BLaER1 treated with 17β-estradiol and CSF1 and Interleukin-3, amounts not matched to agents 10 nM and 100 nM (cell line): ENCODE measurements around the gene FKRP.
"Not testable (repeated sequence)": the region's sequence is repeated elsewhere in the genome, so short reads cannot be mapped to it uniquely, and the experiment has no call there.

Source experiments
- H3K27ac ChIP-seq, 11 experiments: shearing (Covaris generic); formaldehyde crosslinking; 2 replicates each; pipeline ENCODE4 v1.8.1; 2022
- H3K27me3 ChIP-seq, 11 experiments: shearing (Covaris generic); formaldehyde crosslinking; 2 replicates each; pipeline ENCODE4 v1.8.1; 2022
- H3K36me3 ChIP-seq, 11 experiments: shearing (Covaris generic); formaldehyde crosslinking; 2 replicates each; pipeline ENCODE4 v1.8.1; 2022
- H3K4me1 ChIP-seq, 10 experiments: shearing (Covaris generic); formaldehyde crosslinking; 2 replicates each; pipeline ENCODE4 v1.8.1; 2022
- H3K4me2 ChIP-seq, 11 experiments: shearing (Covaris generic); formaldehyde crosslinking; 2 replicates each; pipeline ENCODE4 v1.8.1; 2022
- H3K4me3 ChIP-seq, 10 experiments: shearing (Covaris generic); formaldehyde crosslinking; 2 replicates each; pipeline ENCODE4 v1.8.1; 2022
- H3K9ac ChIP-seq, 11 experiments: shearing (Covaris generic); formaldehyde crosslinking; 2 replicates each; pipeline ENCODE4 v1.8.1; 2022
- H3K9me3 ChIP-seq, 11 experiments: shearing (Covaris generic); formaldehyde crosslinking; replicated peaks in 1 of 11; 2 replicates each; pipeline ENCODE4 v1.8.1; 2022
- H4K20me1 ChIP-seq, 11 experiments: shearing (Covaris generic); formaldehyde crosslinking; 2 replicates each; pipeline ENCODE4 v1.8.1; 2022
- Cebpa-rat ChIP-seq, 11 experiments: shearing (Covaris generic); IDR thresholded peaks; 2 replicates each; pipeline ENCODE4 v1.8.1; 2022

Gene FKRP

DNA sequence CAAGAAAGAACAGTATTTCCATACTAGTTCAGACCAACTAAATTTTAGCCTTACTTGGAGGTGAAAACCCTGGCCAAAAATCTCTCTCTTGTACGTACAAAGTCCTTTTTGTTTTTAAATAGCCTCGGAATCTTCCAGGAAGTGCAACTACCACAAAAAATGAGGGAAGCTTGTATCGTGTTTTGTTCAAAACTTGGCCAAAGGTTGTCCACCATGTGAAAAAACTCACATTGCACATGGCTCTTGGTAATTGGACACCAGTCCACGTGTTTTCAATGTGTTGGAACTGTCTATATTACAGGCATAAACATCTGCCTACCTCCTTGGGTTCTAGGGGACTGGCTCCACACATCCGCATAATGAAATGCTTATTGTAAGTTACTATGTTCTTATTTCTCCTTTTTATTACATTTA lies 15.6 kb downstream of the FKRP start:
- no peak overlapping the region for H3K4me3 ChIP-seq
- no peaks in the 10 kb centered on the region for H3K9me3 ChIP-seq
- H3K9ac ChIP-seq, result no peak overlapping the region
- no peaks in the 10 kb centered on the region for H3K27me3 ChIP-seq
- H3K27ac ChIP-seq, result peak overlapping the region in 1 of 11 experiments; percentile 13; a peak in 1 of 22 replicates
- TF ChIP-seq Cebpa-rat (IDR thresholded peaks at IDR 0.05), result no peak
- peaks cover 19 to 51% (median 35%) of the 10 kb centered on the region in 10 experiments; a peak in 18 of 20 replicates for H3K4me1 ChIP-seq
- H4K20me1 ChIP-seq, result peaks cover 0 to 18% (median 7%) of the 10 kb centered on the region in 11 experiments; a peak in 8 of 22 replicates
- peak overlapping the region in 5 of 11 experiments; percentile 12 to 44 (median 33); a peak in 7 of 22 replicates for H3K4me2 ChIP-seq
- peaks cover 0 to 21% (median 7%) of the 10 kb centered on the region in 11 experiments; a peak in 16 of 22 replicates for H3K36me3 ChIP-seq

DNA sequence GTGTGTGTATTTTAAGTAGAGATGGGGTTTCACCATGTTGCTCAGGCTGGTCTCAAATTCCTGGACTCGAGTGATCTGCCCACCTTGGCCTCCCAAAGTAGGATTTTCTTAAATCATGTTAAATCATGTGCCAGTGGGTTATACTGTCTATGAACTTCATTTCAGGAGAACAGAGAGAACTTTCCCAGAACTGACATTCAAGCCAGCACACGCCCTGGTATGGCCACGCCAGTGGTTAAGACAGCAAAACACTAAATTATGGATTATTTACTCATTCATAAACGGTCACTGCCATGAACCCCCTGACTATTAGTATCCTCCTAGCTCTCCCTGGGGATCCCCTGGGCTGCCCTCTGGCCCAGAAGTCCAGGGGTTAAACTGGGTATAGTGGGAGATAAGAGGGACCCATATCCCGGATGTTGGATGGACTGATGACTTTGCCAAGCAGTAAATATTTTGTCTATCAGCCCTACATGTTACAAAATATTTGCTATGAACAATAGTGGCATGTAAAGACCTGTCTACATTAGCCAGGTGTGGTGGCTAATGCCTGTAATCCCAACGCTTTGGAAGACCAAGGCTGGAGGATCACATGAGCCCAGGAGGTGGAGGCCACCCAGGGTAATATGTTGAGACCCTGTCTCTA lies 16.5 kb downstream of the FKRP start:
- peaks cover 0 to 13% (median 4%) of the 10 kb centered on the region in 11 experiments; a peak in 7 of 22 replicates for H3K36me3 ChIP-seq
- H3K4me2 ChIP-seq, result no peak overlapping the region
- no peak overlapping the region for H3K27ac ChIP-seq
- H4K20me1 ChIP-seq, result peaks cover 0 to 9% (median 5%) of the 10 kb centered on the region in 11 experiments; a peak in 8 of 22 replicates
- no peaks in the 10 kb centered on the region for H3K9me3 ChIP-seq
- no peak overlapping the region for H3K4me3 ChIP-seq
- no peaks in the 10 kb centered on the region for H3K27me3 ChIP-seq
- H3K4me1 ChIP-seq, result peaks cover 11 to 43% (median 25%) of the 10 kb centered on the region in 10 experiments; a peak in 18 of 20 replicates
- H3K9ac ChIP-seq, result no peak overlapping the region
- TF ChIP-seq Cebpa-rat (IDR thresholded peaks at IDR 0.05), result no peak

DNA sequence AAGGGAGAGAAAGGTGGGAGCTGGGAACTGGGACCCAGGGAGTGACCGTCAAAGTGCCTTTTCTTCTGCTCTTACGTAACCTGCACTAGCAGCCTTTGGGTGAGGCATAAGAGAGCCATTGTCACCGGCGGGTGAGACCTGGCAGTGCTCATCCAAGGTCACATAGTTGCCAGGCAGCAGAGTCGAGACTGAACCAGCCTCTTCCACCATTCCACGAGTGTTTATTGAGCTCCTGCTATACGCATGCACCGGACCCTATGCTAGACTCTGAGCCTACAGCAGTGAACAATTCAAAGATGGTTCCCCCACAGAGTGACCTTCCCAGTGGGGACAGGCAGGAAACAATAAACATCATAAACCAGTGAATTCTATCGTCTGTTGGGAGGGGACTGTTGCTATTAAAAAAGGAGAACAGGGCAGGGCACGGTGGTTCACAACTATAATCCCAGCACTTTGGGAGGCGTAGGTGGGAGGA lies 19.0 kb downstream of the FKRP start:
- H3K9me3 ChIP-seq, result no peaks in the 10 kb centered on the region
- H3K4me3 ChIP-seq, result no peak overlapping the region
- H3K4me1 ChIP-seq, result peaks cover 3 to 23% (median 11%) of the 10 kb centered on the region in 10 experiments; a peak in 17 of 20 replicates
- H3K4me2 ChIP-seq, result no peak overlapping the region
- no peaks in the 10 kb centered on the region for H3K27me3 ChIP-seq
- peaks cover 0 to 5% (median 0%) of the 10 kb centered on the region in 11 experiments; a peak in 1 of 22 replicates for H4K20me1 ChIP-seq
- H3K27ac ChIP-seq, result no peak overlapping the region
- no peak for TF ChIP-seq Cebpa-rat (IDR thresholded peaks at IDR 0.05)
- no peak overlapping the region for H3K9ac ChIP-seq
- no peaks in the 10 kb centered on the region for H3K36me3 ChIP-seq

DNA sequence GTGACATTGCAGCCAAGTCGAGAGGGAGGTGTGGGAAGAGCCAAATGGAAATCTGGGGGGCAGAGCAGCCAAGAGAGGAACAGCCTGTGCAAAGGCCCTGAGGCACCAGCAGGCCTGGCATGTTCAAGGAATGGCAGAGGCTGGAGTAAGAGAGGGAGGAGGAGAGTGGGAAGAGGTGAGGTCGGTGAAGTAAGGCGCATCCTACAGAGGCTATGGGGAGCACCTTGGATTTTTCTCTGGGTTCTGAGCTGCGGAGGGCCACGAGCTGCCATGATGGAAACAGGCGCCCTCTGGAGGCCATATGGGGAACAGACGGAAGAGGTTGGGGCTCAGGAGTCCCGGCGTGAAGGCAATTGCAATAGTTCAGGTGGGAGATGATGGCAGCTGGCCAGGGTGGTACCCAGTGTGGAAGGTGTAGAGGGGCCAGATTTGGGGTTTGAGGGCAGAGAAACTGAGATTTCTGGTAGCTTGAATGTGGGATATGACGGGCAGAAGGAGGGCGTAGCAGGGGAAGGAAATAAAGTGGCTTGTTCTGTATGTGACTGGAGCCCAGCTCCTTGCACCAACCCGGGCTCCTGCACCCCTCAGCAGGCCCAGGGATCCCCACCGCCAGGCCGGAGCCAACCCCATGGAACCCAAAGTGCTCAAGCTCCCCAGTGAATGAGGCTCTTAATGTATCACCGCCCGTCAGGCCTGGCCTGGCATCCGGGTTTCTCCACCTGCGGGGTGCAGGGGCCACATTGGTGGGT lies 20.9 kb downstream of the FKRP start:
- H3K27ac ChIP-seq, result no peak overlapping the region

DNA sequence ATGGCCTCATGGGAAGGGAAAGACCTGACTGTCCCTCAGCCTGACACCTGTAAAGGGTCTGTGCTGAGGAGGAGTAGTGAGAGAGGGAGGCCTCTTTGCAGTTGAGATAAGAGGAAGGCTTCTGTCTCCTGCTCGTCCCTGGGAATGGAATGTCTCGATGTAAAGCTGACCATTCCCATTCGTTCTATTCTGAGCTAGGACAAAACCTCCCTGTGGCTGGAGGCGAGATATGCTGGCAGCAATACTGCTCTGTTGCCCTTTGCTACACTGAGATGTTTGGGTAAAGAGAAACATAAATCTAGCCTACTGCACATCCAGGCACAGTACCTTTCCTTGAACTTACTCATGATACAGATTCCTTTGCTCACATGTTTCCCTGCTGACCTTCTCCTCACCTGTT lies 22.9 kb downstream of the FKRP start:
- H3K9ac ChIP-seq, H3K27ac ChIP-seq, H3K27me3 ChIP-seq, H3K9me3 ChIP-seq, H3K4me3 ChIP-seq, H3K4me1 ChIP-seq, H3K4me2 ChIP-seq: not testable (repeated sequence)
- Histone ChIP-seq H3K36me3 (peaks cover 1 to 16% (median 2%) of the 10 kb centered on the region in 11 experiments; a peak in 17 of 22 replicates), H4K20me1 (peaks cover 0 to 18% (median 2%) of the 10 kb centered on the region in 11 experiments; a peak in 8 of 22 replicates)

More for the DNA sequence above, 20.9 kb downstream of the FKRP start:
- Histone ChIP-seq H4K20me1 (peaks cover 0 to 5% (median 0%) of the 10 kb centered on the region in 11 experiments; a peak in 1 of 22 replicates), H3K4me3 (no peak overlapping the region), H3K9ac (no peak overlapping the region), H3K27me3 (no peaks in the 10 kb centered on the region), H3K4me1 (peaks cover 0 to 5% (median 0%) of the 10 kb centered on the region in 10 experiments; a peak in 2 of 20 replicates), H3K9me3 (no peaks in the 10 kb centered on the region), H3K36me3 (0 out of 22 replicates have a peak, but pooled peaks cover 0 to 3% (median 0%) of the 10 kb centered on the region in 11 experiments), H3K4me2 (no peak overlapping the region)
- TF ChIP-seq Cebpa-rat (IDR thresholded peaks at IDR 0.05), result no peak

DNA sequence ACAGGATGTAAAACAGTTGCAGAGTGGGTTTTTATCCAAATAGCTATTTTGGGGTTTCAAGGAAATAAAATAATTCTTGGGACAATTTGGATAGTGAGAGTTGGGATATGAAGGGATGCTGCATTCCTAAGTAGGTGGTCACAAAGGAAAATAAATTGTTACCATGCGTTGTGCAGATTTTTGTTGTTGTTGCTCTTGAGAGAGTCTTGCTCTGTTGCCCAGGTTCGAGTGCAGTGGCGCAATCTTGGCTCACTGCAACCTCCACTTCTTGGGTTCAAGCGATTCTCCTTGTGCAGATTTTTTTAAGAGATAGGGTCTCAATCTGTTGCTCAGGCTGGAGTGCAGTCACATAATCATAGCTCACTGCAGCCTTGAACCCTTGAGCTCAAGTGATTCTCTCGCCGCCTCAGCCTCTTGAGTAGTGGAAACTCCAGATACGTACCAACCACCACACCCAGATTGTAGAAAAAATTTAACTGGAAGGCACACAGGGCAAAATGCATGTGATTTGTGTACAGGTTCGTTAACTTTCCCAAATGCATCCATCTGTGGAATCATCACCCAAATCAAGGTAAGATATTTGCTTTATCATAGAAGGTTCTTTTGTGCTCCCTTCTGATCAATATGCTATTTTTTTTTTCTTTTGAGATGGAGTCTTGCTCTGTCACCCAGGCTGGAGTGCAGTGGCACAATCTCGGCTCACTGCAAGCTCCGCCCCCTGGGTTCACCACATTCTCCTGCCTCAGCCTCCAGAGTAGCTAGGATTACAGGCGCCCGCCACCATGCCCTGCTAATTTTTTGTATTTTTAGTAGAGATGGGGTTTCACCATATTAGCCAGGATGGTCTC lies 26.5 kb downstream of the FKRP start:
- no peaks in the 10 kb centered on the region for H3K27me3 ChIP-seq
- H3K9ac ChIP-seq, result no peak overlapping the region
- peaks cover 6 to 50% (median 31%) of the 10 kb centered on the region in 11 experiments; a peak in 20 of 22 replicates for H4K20me1 ChIP-seq
- H3K9me3 ChIP-seq, result no peaks in the 10 kb centered on the region
- H3K4me3 ChIP-seq, result no peak overlapping the region
- H3K4me2 ChIP-seq, result no peak overlapping the region
- TF ChIP-seq Cebpa-rat (IDR thresholded peaks at IDR 0.05), result no peak
- H3K36me3 ChIP-seq, result peaks cover 34 to 51% (median 38%) of the 10 kb centered on the region in 11 experiments
- no peaks in the 10 kb centered on the region for H3K4me1 ChIP-seq
- H3K27ac ChIP-seq, result no peak overlapping the region

DNA sequence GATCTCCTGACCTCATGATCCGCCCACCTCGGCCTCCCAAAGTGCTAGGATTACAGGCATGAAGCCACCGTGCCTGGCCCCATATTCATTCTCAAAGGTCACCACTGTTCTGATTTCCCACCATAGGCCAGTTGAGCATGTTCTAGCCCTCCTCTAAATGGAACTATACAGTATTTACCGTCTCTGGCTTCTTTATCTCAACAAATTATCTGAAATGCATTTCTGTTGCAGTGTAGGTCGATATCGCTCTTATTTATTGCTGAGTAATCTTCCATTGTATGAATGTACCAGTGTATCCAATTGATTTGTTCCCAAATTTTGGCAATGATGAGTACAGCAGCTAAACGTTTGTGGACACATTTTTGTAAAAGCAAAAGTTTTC lies 27.2 kb downstream of the FKRP start:
- H3K4me2 ChIP-seq, result no peak overlapping the region
- H3K27me3 ChIP-seq, result no peaks in the 10 kb centered on the region
- H3K9ac ChIP-seq, result no peak overlapping the region
- no peak overlapping the region for H3K4me3 ChIP-seq
- H3K27ac ChIP-seq, result no peak overlapping the region
- peaks cover 34 to 56% (median 42%) of the 10 kb centered on the region in 11 experiments for H3K36me3 ChIP-seq
- no peak for TF ChIP-seq Cebpa-rat (IDR thresholded peaks at IDR 0.05)
- no peaks in the 10 kb centered on the region for H3K9me3 ChIP-seq
- peaks cover 0 to 5% (median 2%) of the 10 kb centered on the region in 10 experiments; a peak in 12 of 20 replicates for H3K4me1 ChIP-seq
- peaks cover 6 to 56% (median 37%) of the 10 kb centered on the region in 11 experiments; a peak in 20 of 22 replicates for H4K20me1 ChIP-seq

DNA sequence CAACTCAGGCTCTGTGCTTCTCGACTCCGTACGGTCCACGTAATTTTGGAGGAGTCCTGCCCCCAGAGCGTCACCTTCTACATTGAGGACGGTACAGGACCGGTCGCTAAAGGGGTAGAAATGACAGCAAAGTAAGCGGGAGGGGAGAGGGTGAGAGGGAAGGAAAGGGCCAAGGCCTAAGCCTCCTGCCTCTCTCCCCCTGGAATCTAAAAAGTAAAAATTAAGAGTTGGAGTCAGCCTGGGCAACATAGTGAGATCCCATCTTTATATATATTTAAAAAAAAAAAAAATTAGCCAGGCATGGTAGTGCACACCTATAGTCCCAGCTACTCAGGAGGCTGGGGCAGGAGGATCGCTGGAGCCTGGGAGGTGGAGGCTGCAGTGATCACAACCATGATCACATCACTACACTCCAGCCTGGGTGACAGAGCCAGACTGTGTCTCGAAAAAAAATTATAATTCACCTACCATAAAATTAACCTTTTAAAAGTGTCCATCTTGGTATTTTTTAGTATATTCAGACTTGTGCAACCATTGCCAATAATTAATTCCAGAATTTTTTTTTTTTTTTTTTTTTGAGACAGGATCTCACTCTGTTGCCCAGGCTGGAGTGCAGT lies 29.9 kb downstream of the FKRP start:
- peaks cover 6 to 80% (median 63%) of the 10 kb centered on the region in 11 experiments; a peak in 20 of 22 replicates for H4K20me1 ChIP-seq
- peaks cover 53 to 83% (median 70%) of the 10 kb centered on the region in 11 experiments for H3K36me3 ChIP-seq
- H3K27ac ChIP-seq, result 0 out of 22 replicates have a peak overlapping the region, but pooled peaks of 1 of the 11 experiments have one; percentile 15

More for the DNA sequence above, 29.9 kb downstream of the FKRP start:
- TF ChIP-seq Cebpa-rat (IDR thresholded peaks at IDR 0.05), result no peak
- H3K27me3 ChIP-seq, result no peaks in the 10 kb centered on the region
- H3K9me3 ChIP-seq, result no peaks in the 10 kb centered on the region
- no peak overlapping the region for H3K9ac ChIP-seq
- peaks cover 20 to 31% (median 28%) of the 10 kb centered on the region in 10 experiments for H3K4me1 ChIP-seq
- H3K4me3 ChIP-seq, result no peak overlapping the region
- no peak overlapping the region for H3K4me2 ChIP-seq
